ENCODE measurements around the gene ANKS6. TPM values are rescaled to one million over a fixed set of nuclear protein-coding genes. Genes with fewer than 3 reads are reported as not detected.

ANKS6 gene
- total RNA-seq, 1 experiment from 2014 or later = 19.6 TPM

DNA sequence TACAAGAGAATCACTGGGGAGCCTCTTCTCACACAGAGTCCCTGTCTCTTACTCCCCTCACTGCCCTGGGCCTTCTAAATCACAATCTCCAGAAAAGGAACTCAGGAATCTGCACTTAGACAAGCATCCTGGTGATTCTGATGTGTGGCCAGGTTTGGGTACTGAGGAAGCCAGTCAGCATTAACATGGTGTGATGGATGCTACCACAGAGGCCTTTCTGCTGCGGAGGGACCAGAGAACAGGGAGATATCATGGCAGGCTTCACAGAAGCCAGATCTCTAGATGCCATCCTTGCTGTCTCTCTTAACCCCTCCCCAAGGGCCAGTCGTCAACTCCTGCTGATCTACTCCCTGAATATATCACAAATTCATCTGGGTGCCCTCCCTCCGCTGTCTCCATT is 1.6 kb downstream of the ANKS6 start:
- in situ Hi-C loops (cut with HindIII; ENCODE audit: low pct_unique_long_range_greater_than_20kb, low sequenced_read_pairs) = no loop called here
- H3K4me3 ChIP-seq (ENCODE audit: low read depth in 2 of 2, low read length in 2 of 2) = peak overlapping the region in 1 of 2 experiments; percentile 62; a peak in 2 of 4 replicates
- H3K27ac ChIP-seq (ENCODE audit: low read length) = no peak overlapping the region
- H3K36me3 ChIP-seq (ENCODE audit: control insufficient read depth, insufficient read depth, low read length) = no peaks in the 10 kb centered on the region
- H3K9me3 ChIP-seq (ENCODE audit: control insufficient read depth, insufficient read depth, low read depth, low read length) = no peaks in the 10 kb centered on the region
- no peaks in the 10 kb centered on the region for H3K27me3 ChIP-seq (ENCODE audit: control insufficient read depth, insufficient read depth, low read length)
- CTCF ChIA-PET = no interaction called here
- no peak for DNase-seq (ENCODE audit: low read depth, low spot score)
- POLR2A ChIA-PET = interaction anchor here (0.6 kb wide), 1 partner anchor 180 kb away, joined by 3 read pairs; no protein-coding TSS in a partner anchor
- no peak for ATAC-seq
- no TSS peak for BruUV-seq (replicated peaks)
- TF ChIP-seq, protein P1, sequence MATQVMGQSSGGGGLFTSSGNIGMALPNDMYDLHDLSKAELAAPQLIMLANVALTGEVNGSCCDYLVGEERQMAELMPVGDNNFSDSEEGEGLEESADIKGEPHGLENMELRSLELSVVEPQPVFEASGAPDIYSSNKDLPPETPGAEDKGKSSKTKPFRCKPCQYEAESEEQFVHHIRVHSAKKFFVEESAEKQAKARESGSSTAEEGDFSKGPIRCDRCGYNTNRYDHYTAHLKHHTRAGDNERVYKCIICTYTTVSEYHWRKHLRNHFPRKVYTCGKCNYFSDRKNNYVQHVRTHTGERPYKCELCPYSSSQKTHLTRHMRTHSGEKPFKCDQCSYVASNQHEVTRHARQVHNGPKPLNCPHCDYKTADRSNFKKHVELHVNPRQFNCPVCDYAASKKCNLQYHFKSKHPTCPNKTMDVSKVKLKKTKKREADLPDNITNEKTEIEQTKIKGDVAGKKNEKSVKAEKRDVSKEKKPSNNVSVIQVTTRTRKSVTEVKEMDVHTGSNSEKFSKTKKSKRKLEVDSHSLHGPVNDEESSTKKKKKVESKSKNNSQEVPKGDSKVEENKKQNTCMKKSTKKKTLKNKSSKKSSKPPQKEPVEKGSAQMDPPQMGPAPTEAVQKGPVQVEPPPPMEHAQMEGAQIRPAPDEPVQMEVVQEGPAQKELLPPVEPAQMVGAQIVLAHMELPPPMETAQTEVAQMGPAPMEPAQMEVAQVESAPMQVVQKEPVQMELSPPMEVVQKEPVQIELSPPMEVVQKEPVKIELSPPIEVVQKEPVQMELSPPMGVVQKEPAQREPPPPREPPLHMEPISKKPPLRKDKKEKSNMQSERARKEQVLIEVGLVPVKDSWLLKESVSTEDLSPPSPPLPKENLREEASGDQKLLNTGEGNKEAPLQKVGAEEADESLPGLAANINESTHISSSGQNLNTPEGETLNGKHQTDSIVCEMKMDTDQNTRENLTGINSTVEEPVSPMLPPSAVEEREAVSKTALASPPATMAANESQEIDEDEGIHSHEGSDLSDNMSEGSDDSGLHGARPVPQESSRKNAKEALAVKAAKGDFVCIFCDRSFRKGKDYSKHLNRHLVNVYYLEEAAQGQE (IDR thresholded peaks at IDR 0.05; ENCODE audit: insufficient read depth in 1 of 2, low read depth in 2 of 2, low read length in 1 of 2) = no peak
- TF ChIP-seq TCF7L2 (IDR thresholded peaks at IDR 0.05; ENCODE audit: low read depth, low read length) (no peak), SIN3A (IDR thresholded peaks at IDR 0.05; ENCODE audit: borderline replicate concordance, insufficient read depth, low read depth, low read length) (no peak)
- TF ChIP-seq, protein P2, sequence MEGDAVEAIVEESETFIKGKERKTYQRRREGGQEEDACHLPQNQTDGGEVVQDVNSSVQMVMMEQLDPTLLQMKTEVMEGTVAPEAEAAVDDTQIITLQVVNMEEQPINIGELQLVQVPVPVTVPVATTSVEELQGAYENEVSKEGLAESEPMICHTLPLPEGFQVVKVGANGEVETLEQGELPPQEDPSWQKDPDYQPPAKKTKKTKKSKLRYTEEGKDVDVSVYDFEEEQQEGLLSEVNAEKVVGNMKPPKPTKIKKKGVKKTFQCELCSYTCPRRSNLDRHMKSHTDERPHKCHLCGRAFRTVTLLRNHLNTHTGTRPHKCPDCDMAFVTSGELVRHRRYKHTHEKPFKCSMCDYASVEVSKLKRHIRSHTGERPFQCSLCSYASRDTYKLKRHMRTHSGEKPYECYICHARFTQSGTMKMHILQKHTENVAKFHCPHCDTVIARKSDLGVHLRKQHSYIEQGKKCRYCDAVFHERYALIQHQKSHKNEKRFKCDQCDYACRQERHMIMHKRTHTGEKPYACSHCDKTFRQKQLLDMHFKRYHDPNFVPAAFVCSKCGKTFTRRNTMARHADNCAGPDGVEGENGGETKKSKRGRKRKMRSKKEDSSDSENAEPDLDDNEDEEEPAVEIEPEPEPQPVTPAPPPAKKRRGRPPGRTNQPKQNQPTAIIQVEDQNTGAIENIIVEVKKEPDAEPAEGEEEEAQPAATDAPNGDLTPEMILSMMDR (IDR thresholded peaks at IDR 0.05) = no peak
- intact Hi-C loops (cut with micrococcal nuclease; ENCODE audit: unreplicated experiment) = no loop called here
- H3K4me1 ChIP-seq (ENCODE audit: control insufficient read depth, insufficient read depth, low read length) = peaks cover 10% of the 10 kb centered on the region

GRCh38 chr9:98793031-98793430 is 3.3 kb downstream of the ANKS6 start:
- in situ Hi-C loops (cut with HindIII; ENCODE audit: low pct_unique_long_range_greater_than_20kb, low sequenced_read_pairs) = no loop called here
- Histone ChIP-seq H3K4me1 (ENCODE audit: control insufficient read depth, insufficient read depth, low read length) (peaks cover 10% of the 10 kb centered on the region), H3K9me3 (ENCODE audit: control insufficient read depth, insufficient read depth, low read depth, low read length) (no peaks in the 10 kb centered on the region), H3K36me3 (ENCODE audit: control insufficient read depth, insufficient read depth, low read length) (no peaks in the 10 kb centered on the region), H3K27ac (ENCODE audit: low read length) (no peak overlapping the region), H3K27me3 (ENCODE audit: control insufficient read depth, insufficient read depth, low read length) (no peaks in the 10 kb centered on the region), H3K4me3 (ENCODE audit: low read depth in 2 of 2, low read length in 2 of 2) (no peak overlapping the region)
- DNase-seq (ENCODE audit: low read depth, low spot score) (no peak), ATAC-seq (no peak)
- intact Hi-C loops (cut with micrococcal nuclease; ENCODE audit: unreplicated experiment) = no loop called here
- ChIA-PET CTCF (interaction anchor here (0.9 kb wide), 1 partner anchor 14 kb away, joined by 10 read pairs; no protein-coding TSS in a partner anchor), POLR2A (no interaction called here)
- BruUV-seq (replicated peaks) = no TSS peak
- TF ChIP-seq TCF7L2 (IDR thresholded peaks at IDR 0.05; ENCODE audit: low read depth, low read length) (no peak), POLR2AphosphoS5 (IDR thresholded peaks at IDR 0.05; ENCODE audit: low read depth, low read length) (no peak), SIN3A (IDR thresholded peaks at IDR 0.05; ENCODE audit: borderline replicate concordance, insufficient read depth, low read depth, low read length) (no peak)
- TF ChIP-seq, protein P1 (IDR thresholded peaks at IDR 0.05; ENCODE audit: insufficient read depth in 1 of 2, low read depth in 2 of 2, low read length in 1 of 2) = no peak
- TF ChIP-seq, protein P2 (IDR thresholded peaks at IDR 0.05) = no peak
